CD4-positive, alpha-beta T cell (primary cell): Measurements from ENCODE around the gene PTPRK. TPM values are rescaled to one million over a fixed set of nuclear protein-coding genes. Genes with fewer than 3 reads are reported as not detected.
"Not testable (repeated sequence)": the region's sequence is repeated elsewhere in the genome, so short reads cannot be mapped to it uniquely, and the experiment has no call there.

ENCODE experiments used
- ATAC-seq: fragments of 200-7000 bp; cut with Tn5 transposase; one replicate; pipeline ENCODE4 v1.10.0; 2022; ENCODE audit warnings: mild to moderate bottlenecking; ENCODE audit not compliant: poor library complexity
- CTCF ChIA-PET: fragments of 350-600 bp; sonication (Branson Sonifier 250); formaldehyde crosslinking; loops from one replicate; lab custom pipeline; 2021; ENCODE audit warnings: antibody characterized with exemption, inconsistent platforms; lab: Charles Lee
- POLR2A ChIA-PET: fragments of 350-600 bp; sonication (Branson Sonifier 250); formaldehyde crosslinking; loops from one replicate; lab custom pipeline; 2021; ENCODE audit warnings: antibody characterized with exemption, inconsistent platforms; lab: Charles Lee
- DNase-seq, 14 experiments: peaks; one replicate each; pipeline ENCODE4 v3.0.0-alpha.2; 2013 to 2020; ENCODE audit warnings: mixed read lengths in 2 of 14
- H3K27ac ChIP-seq, 2 donors: one replicate each; pipeline versions ENCODE4 v1.5.1 to v1.7.0; 2013; ENCODE audit warnings: low read length in 2 of 2, low read depth in 1 of 2, mild to moderate bottlenecking in 1 of 2
- H3K27me3 ChIP-seq, 2 experiments: 1 replicate in 1 of 2; 2 replicates in 1 of 2; pipeline versions ENCODE4 v1.6.1 to v1.7.0; 2013; ENCODE audit warnings: low read length in 2 of 2, control low read depth in 1 of 2, mild to moderate bottlenecking in 1 of 2, moderate library complexity in 1 of 2; ENCODE audit not compliant: insufficient read depth in 2 of 2, control insufficient read depth in 1 of 2
- H3K36me3 ChIP-seq: one replicate; pipeline ENCODE4 v1.6.1; 2013; ENCODE audit warnings: low read length, control low read depth; ENCODE audit not compliant: insufficient read depth
- H3K4me1 ChIP-seq: one replicate; pipeline ENCODE4 v1.6.1; 2013; ENCODE audit warnings: low read length, control low read depth; ENCODE audit not compliant: insufficient read depth
- H3K4me3 ChIP-seq: one replicate; pipeline ENCODE4 v1.5.1; 2013; ENCODE audit warnings: mild to moderate bottlenecking, low read length, moderate library complexity
- H3K9me3 ChIP-seq, 2 experiments: 1 replicate in 1 of 2; 2 replicates in 1 of 2; pipeline versions ENCODE4 v1.6.1 to v1.7.0; 2013; ENCODE audit warnings: low read length in 2 of 2, mild to moderate bottlenecking in 2 of 2, control low read depth in 1 of 2, moderate library complexity in 1 of 2; ENCODE audit not compliant: control insufficient read depth in 1 of 2, insufficient read depth in 1 of 2
- H3K27ac Mint-ChIP-seq: one replicate; pipeline ENCODE4 v1.8.0; 2020; ENCODE audit warnings: mixed read lengths
- H3K27me3 Mint-ChIP-seq: one replicate; pipeline ENCODE4 v1.8.0; 2021; ENCODE audit warnings: mixed read lengths
- H3K36me3 Mint-ChIP-seq: one replicate; pipeline ENCODE4 v1.8.0; 2021; ENCODE audit warnings: low read depth, mixed read lengths
- H3K4me1 Mint-ChIP-seq: one replicate; pipeline ENCODE4 v1.8.0; 2021; ENCODE audit warnings: low read depth, mixed read lengths
- H3K4me3 Mint-ChIP-seq: one replicate; pipeline ENCODE4 v1.8.0; 2020; ENCODE audit warnings: mild to moderate bottlenecking, mixed read lengths
- H3K9me3 Mint-ChIP-seq: one replicate; pipeline ENCODE4 v1.8.0; 2020; ENCODE audit warnings: mixed read lengths
- CTCF ChIP-seq: fragments of 200-600 bp; IDR thresholded peaks from one replicate; pipeline ENCODE4 v1.8.0; 2022; ENCODE audit warnings: antibody characterized with exemption, mild to moderate bottlenecking
- intact Hi-C, 2 experiments: fragments of 100-400 bp; cut with DNase I in 1 of 2; cut with micrococcal nuclease in 1 of 2; formaldehyde crosslinking; loops; one replicate each; pipeline versions ENCODE4 v1.15.1 to v1.9.0; 2023 to 2025; cut with DNase I, micrococcal nuclease
- total RNA-seq, 174 experiments: library from RNA in 2 of 174; stranded (reverse) in 2 of 174; gene quantifications; one replicate each; pipeline ENCODE4 v1.2.3 and lab custom pipeline; 2021 to 2026

The PTPRK gene
- total RNA-seq, 2 experiments from 2014 or later = 8.4 to 10.3 TPM

- intact Hi-C loops = no loop called here
- no peak overlapping the region for H3K4me3 ChIP-seq
- Mint-ChIP-seq H3K27ac (no peak overlapping the region), H3K9me3 (no peaks in the 10 kb centered on the region), H3K4me1 (peaks cover 5% of the 10 kb centered on the region), H3K4me3 (no peak overlapping the region), H3K27me3 (peaks cover 14% of the 10 kb centered on the region), H3K36me3 (no peaks in the 10 kb centered on the region)
- no peaks in the 10 kb centered on the region for H3K36me3 ChIP-seq
- ChIA-PET CTCF (no interaction called here), POLR2A (no interaction called here)
- no peaks in the 10 kb centered on the region for H3K9me3 ChIP-seq
- TF ChIP-seq CTCF = no peak
- H3K27ac ChIP-seq = no peak overlapping the region
- no peaks in the 10 kb centered on the region for H3K4me1 ChIP-seq
- DNase-seq (no peak), ATAC-seq (no peak)
- no peaks in the 10 kb centered on the region for H3K27me3 ChIP-seq
These were observed 33.3 kb downstream of the PTPRK start for GRCh38 chr6:128487055-128487454.

GRCh38 chr6:128486580-128486979 lies 33.8 kb downstream of the PTPRK start:
- H3K36me3 Mint-ChIP-seq, intact Hi-C loops, H3K27ac ChIP-seq, ATAC-seq, H3K36me3 ChIP-seq, H3K9me3 ChIP-seq, H3K27ac Mint-ChIP-seq, H3K4me1 Mint-ChIP-seq, CTCF ChIA-PET, H3K4me1 ChIP-seq, POLR2A ChIA-PET, H3K4me3 ChIP-seq, H3K9me3 Mint-ChIP-seq, H3K4me3 Mint-ChIP-seq, H3K27me3 Mint-ChIP-seq, H3K27me3 ChIP-seq, DNase-seq: not testable (repeated sequence)

DNA sequence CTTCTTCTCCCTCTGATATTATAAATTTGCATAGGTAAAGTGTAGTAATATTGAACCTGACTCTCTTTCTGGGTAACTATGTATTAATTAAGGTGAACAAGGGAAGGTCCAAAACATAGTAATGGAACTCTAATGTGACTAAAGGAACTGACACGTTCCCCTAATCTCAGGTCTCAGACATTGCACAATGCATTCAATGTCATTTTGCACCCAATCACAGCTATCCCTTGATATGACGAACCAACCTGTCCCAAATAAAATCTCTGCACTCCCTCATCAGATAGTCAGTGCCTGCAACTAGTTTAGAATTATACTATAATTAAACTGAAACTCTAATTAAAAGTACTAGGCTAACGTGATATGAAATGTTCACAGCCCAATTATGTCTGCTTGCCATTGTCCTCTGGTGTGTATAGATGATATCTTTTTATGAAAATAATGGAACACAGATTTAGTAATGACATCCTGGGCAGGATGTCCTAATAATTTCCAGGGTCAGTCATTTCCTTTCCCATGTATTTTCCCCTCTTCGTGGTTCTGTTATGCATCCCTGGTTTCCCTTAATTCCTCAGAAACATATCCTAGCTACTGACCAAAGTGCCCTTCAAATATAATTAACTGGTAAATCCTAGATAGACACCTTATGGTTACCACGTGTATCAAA lies 36.8 kb downstream of the PTPRK start:
- Mint-ChIP-seq H3K27me3 (no peaks in the 10 kb centered on the region), H3K4me1 (peaks cover 4% of the 10 kb centered on the region), H3K9me3 (no peaks in the 10 kb centered on the region), H3K27ac (no peak overlapping the region), H3K4me3 (no peak overlapping the region), H3K36me3 (no peaks in the 10 kb centered on the region)
- ATAC-seq (no peak), DNase-seq (no peak)
- no peaks in the 10 kb centered on the region for H3K9me3 ChIP-seq
- H3K4me3 ChIP-seq = no peak overlapping the region
- no peak overlapping the region for H3K27ac ChIP-seq
- H3K4me1 ChIP-seq = peaks cover 4% of the 10 kb centered on the region
- intact Hi-C loops = no loop called here
- no peaks in the 10 kb centered on the region for H3K36me3 ChIP-seq
- no peak for TF ChIP-seq CTCF
- H3K27me3 ChIP-seq = no peaks in the 10 kb centered on the region
- CTCF ChIA-PET = no interaction called here
- POLR2A ChIA-PET = no interaction called here

DNA sequence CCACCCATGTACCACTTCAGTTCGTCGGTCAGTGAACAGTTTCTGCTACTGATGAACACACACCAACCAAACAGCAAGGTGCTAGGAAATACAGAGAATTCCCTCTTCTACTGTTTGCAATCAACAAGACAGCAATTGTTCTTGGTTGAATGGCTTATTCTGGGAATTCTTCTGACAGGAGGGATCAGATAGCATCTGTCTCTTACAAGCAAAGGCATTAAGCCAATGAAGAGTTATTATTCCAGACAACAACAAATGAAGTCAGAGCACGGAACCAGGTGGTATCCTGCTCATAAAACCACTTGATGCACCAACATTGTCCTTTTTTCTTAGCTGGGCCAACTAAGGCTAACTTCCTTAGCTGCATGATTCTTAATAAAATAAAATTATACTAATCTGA lies 37.8 kb downstream of the PTPRK start:
- Histone ChIP-seq H3K27ac (no peak overlapping the region), H3K36me3 (no peaks in the 10 kb centered on the region), H3K27me3 (no peaks in the 10 kb centered on the region), H3K9me3 (no peaks in the 10 kb centered on the region), H3K4me1 (peaks cover 11% of the 10 kb centered on the region), H3K4me3 (no peak overlapping the region)
- Mint-ChIP-seq H3K36me3 (no peaks in the 10 kb centered on the region), H3K4me1 (peaks cover 12% of the 10 kb centered on the region), H3K27me3 (no peaks in the 10 kb centered on the region), H3K4me3 (no peak overlapping the region), H3K27ac (no peak overlapping the region), H3K9me3 (no peaks in the 10 kb centered on the region)
- ChIA-PET CTCF (no interaction called here), POLR2A (no interaction called here)
- DNase-seq = no peak
- no peak for TF ChIP-seq CTCF
- ATAC-seq = no peak
- intact Hi-C loops = no loop called here
